Measurements from ENCODE around the gene SOHLH1. TPM values are rescaled to one million over a fixed set of nuclear protein-coding genes. Genes with fewer than 3 reads are reported as not detected.

Gene SOHLH1
- polyA plus RNA-seq, 10 donors: 0.11 to 0.29 (median 0.21) TPM; not detected in 3

- peak; percentile 10 to 60 (median 23) for DNase-seq
Measured at GRCh38 chr9:135661816-135662560, 37.3 kb downstream of the SOHLH1 start.

GRCh38 chr9:135660407-135660806 is 38.9 kb downstream of the SOHLH1 start:
- no peak for DNase-seq

- DNase-seq: no peak
Measured at GRCh38 chr9:135659252-135659651, 40.0 kb downstream of the SOHLH1 start.

- DNase-seq: no peak
Measured at GRCh38 chr9:135657416-135657815, 41.9 kb downstream of the SOHLH1 start.

GRCh38 chr9:135655317-135655716 is 44.0 kb downstream of the SOHLH1 start:
- DNase-seq: no peak

- no peak for DNase-seq
Measured at GRCh38 chr9:135650408-135650807, 48.9 kb downstream of the SOHLH1 start.

- no peak for DNase-seq
Measured at GRCh38 chr9:135649508-135649907, 49.8 kb downstream of the SOHLH1 start.

- no peak for DNase-seq
Measured at GRCh38 chr9:135648494-135649410, 50.5 kb downstream of the SOHLH1 start.

GRCh38 chr9:135647884-135648283 is 51.4 kb downstream of the SOHLH1 start:
- no peak for DNase-seq

- no peak for DNase-seq
Measured at GRCh38 chr9:135644631-135645218, 54.6 kb downstream of the SOHLH1 start.

Other genes starting within 250 kb of the SOHLH1 start
- gene PPP1R26, start 219.7 kb downstream of the SOHLH1 start, polyA plus RNA-seq (ENCODE audit: insufficient read length in 10 of 10): 10 to 100 TPM in 5 of 10 donors, 1 to 10 TPM in 5; 8.8 to 14.1 (median 9.9) TPM
- gene MRPS2, start 198.8 kb downstream of the SOHLH1 start, polyA plus RNA-seq (ENCODE audit: insufficient read length in 10 of 10): 10 to 100 TPM; 25.2 to 36.8 (median 30.2) TPM
- gene LCN1, start 178.0 kb downstream of the SOHLH1 start, polyA plus RNA-seq (ENCODE audit: insufficient read length in 10 of 10): not detected
- not detected for gene OBP2A, start 153.4 kb downstream of the SOHLH1 start, polyA plus RNA-seq (ENCODE audit: insufficient read length in 10 of 10)
- under 1 TPM in 5 of 10 donors, not detected in 5; 0.32 to 0.99 (median 0.63) TPM for gene PAEP, start 137.7 kb downstream of the SOHLH1 start, polyA plus RNA-seq (ENCODE audit: insufficient read length in 10 of 10)
- not detected for gene GLT6D1, start 59.9 kb downstream of the SOHLH1 start, polyA plus RNA-seq (ENCODE audit: insufficient read length in 10 of 10)
- gene LCN9, start 36.2 kb downstream of the SOHLH1 start, polyA plus RNA-seq (ENCODE audit: insufficient read length in 10 of 10): not detected
- gene KCNT1, start 2.7 kb upstream of the SOHLH1 start, polyA plus RNA-seq (ENCODE audit: insufficient read length in 10 of 10): 10 to 100 TPM in 3 of 10 donors, 1 to 10 TPM in 7; 2.8 to 13.6 (median 7.2) TPM
- gene CAMSAP1, start 208.1 kb upstream of the SOHLH1 start, polyA plus RNA-seq (ENCODE audit: insufficient read length in 10 of 10): 10 to 100 TPM; 19.5 to 28.1 (median 24.0) TPM

Data from muscle of back (tissue), 11 donors.